ENCODE measurements around the gene OSBPL9. TPM values are rescaled to one million over a fixed set of nuclear protein-coding genes. Genes with fewer than 3 reads are reported as not detected.

The OSBPL9 gene
- total RNA-seq, 1 donor from 2014 or later, result 149 TPM

- no peak overlapping the region for H3K4me3 ChIP-seq
- H3K36me3 Mint-ChIP-seq, result peaks cover 2% of the 10 kb centered on the region
- no peaks in the 10 kb centered on the region for H3K27me3 ChIP-seq
- no peaks in the 10 kb centered on the region for H3K27me3 Mint-ChIP-seq (ENCODE audit: insufficient read depth, low read depth)
- H3K4me3 Mint-ChIP-seq, result no peak overlapping the region
- no peak overlapping the region for H3K4me2 ChIP-seq
- no peak overlapping the region for H2AFZ ChIP-seq (replicated peaks)
- peaks cover 6% of the 10 kb centered on the region for H3K9me3 Mint-ChIP-seq
- H4K20me1 ChIP-seq (ENCODE audit: low read depth), result no peaks in the 10 kb centered on the region
- H3K27ac ChIP-seq, result no peak overlapping the region
- no peaks in the 10 kb centered on the region for H3K9me3 ChIP-seq (ENCODE audit: low read depth)
- H3K36me3 ChIP-seq, result no peaks in the 10 kb centered on the region
- no peaks in the 10 kb centered on the region for H3F3A ChIP-seq (ENCODE audit: low read depth)
- H3K27ac Mint-ChIP-seq, result no peak overlapping the region
- H3K9ac ChIP-seq, result no peak overlapping the region
- no peak for DNase-seq (ENCODE audit: low spot score)
- H3K4me1 Mint-ChIP-seq, result peaks cover 3% of the 10 kb centered on the region
- TF ChIP-seq CTCF (IDR thresholded peaks at IDR 0.05) (no peak), EZH2 (IDR thresholded peaks at IDR 0.05) (no peak), EZH2phosphoT487 (IDR thresholded peaks at IDR 0.05) (no peak)
- H3K4me1 ChIP-seq, result no peaks in the 10 kb centered on the region
- no peaks in the 10 kb centered on the region for H3K79me2 ChIP-seq (ENCODE audit: low read depth)
Measured at GRCh38 chr1:51716746-51717145, 99.9 kb downstream of the OSBPL9 start.

- Histone ChIP-seq H3K4me1 (no peaks in the 10 kb centered on the region), H3K9me3 (ENCODE audit: low read depth) (no peaks in the 10 kb centered on the region), H3K9ac (no peak overlapping the region), H3K4me2 (no peak overlapping the region), H3K4me3 (no peak overlapping the region), H3K79me2 (ENCODE audit: low read depth) (no peaks in the 10 kb centered on the region), H4K20me1 (ENCODE audit: low read depth) (no peaks in the 10 kb centered on the region), H3K36me3 (no peaks in the 10 kb centered on the region), H2AFZ (replicated peaks) (no peak overlapping the region), H3K27ac (no peak overlapping the region), H3K27me3 (no peaks in the 10 kb centered on the region), H3F3A (ENCODE audit: low read depth) (no peaks in the 10 kb centered on the region)
- H3K36me3 Mint-ChIP-seq, result no peaks in the 10 kb centered on the region
- no peak for DNase-seq (ENCODE audit: low spot score)
- TF ChIP-seq EZH2phosphoT487 (IDR thresholded peaks at IDR 0.05), result no peak
- TF ChIP-seq CTCF (IDR thresholded peaks at IDR 0.05), result no peak
- TF ChIP-seq EZH2 (IDR thresholded peaks at IDR 0.05), result no peak
- no peak overlapping the region for H3K4me3 Mint-ChIP-seq
- H3K27me3 Mint-ChIP-seq (ENCODE audit: insufficient read depth, low read depth), result no peaks in the 10 kb centered on the region
- H3K4me1 Mint-ChIP-seq, result peaks cover 3% of the 10 kb centered on the region
- no peaks in the 10 kb centered on the region for H3K9me3 Mint-ChIP-seq
- H3K27ac Mint-ChIP-seq, result no peak overlapping the region
Measured at GRCh38 chr1:51717842-51718241, 101.0 kb downstream of the OSBPL9 start.

GRCh38 chr1:51719146-51719545 is 102.3 kb downstream of the OSBPL9 start:
- Mint-ChIP-seq H3K4me3 (no peak overlapping the region), H3K9me3 (no peaks in the 10 kb centered on the region), H3K27ac (no peak overlapping the region), H3K36me3 (no peaks in the 10 kb centered on the region), H3K27me3 (ENCODE audit: insufficient read depth, low read depth) (no peaks in the 10 kb centered on the region), H3K4me1 (peaks cover 3% of the 10 kb centered on the region)
- TF ChIP-seq CTCF (IDR thresholded peaks at IDR 0.05) (no peak), EZH2 (IDR thresholded peaks at IDR 0.05) (no peak), EZH2phosphoT487 (IDR thresholded peaks at IDR 0.05) (no peak)
- Histone ChIP-seq H3K4me2 (no peak overlapping the region), H3K9me3 (ENCODE audit: low read depth) (no peaks in the 10 kb centered on the region), H3K4me1 (no peaks in the 10 kb centered on the region), H3F3A (ENCODE audit: low read depth) (no peaks in the 10 kb centered on the region), H4K20me1 (ENCODE audit: low read depth) (no peaks in the 10 kb centered on the region), H2AFZ (replicated peaks) (no peak overlapping the region), H3K79me2 (ENCODE audit: low read depth) (no peaks in the 10 kb centered on the region), H3K9ac (no peak overlapping the region), H3K27me3 (no peaks in the 10 kb centered on the region), H3K4me3 (no peak overlapping the region), H3K27ac (no peak overlapping the region), H3K36me3 (no peaks in the 10 kb centered on the region)
- DNase-seq (ENCODE audit: low spot score), result peak; percentile 20
